Aorta (tissue), 5 donors: Measurements from ENCODE around the gene PARD6A. TPM values are rescaled to one million over a fixed set of nuclear protein-coding genes. Genes with fewer than 3 reads are reported as not detected.
A peak's percentile ranks its signal among the peaks of the same experiment; 100 is the strongest.

Source experiments
- ATAC-seq: fragments of 200-7000 bp; cut with Tn5 transposase; one replicate; pipeline ENCODE4 v1.9.1; 2022; ENCODE audit warnings: moderate library complexity; ENCODE audit not compliant: low FRiP score
- DNase-seq, 2 donors: peaks; one replicate each; pipeline ENCODE4 v3.0.0-alpha.2; 2020
- H3K27ac ChIP-seq, 2 donors: one replicate each; pipeline ENCODE4 v1.5.1; 2013; ENCODE audit warnings: low read length in 2 of 2, mild to moderate bottlenecking in 2 of 2, moderate library complexity in 2 of 2, control low read depth in 1 of 2, inconsistent platforms in 1 of 2, low read depth in 1 of 2
- H3K27me3 ChIP-seq, 2 donors: one replicate each; pipeline ENCODE4 v1.6.1; 2013; ENCODE audit warnings: control low read depth in 1 of 2, low read length in 1 of 2, mild to moderate bottlenecking in 1 of 2, moderate library complexity in 1 of 2; ENCODE audit not compliant: insufficient read depth in 2 of 2, control insufficient read depth in 1 of 2
- H3K36me3 ChIP-seq, 2 donors: one replicate each; pipeline ENCODE4 v1.6.1; 2013; ENCODE audit warnings: control low read depth in 1 of 2, low read length in 1 of 2, mild to moderate bottlenecking in 1 of 2; ENCODE audit not compliant: insufficient read depth in 2 of 2, control insufficient read depth in 1 of 2
- H3K4me1 ChIP-seq, 2 donors: one replicate each; pipeline ENCODE4 v1.6.1; 2013; ENCODE audit warnings: low read length in 2 of 2, control low read depth in 1 of 2, mild to moderate bottlenecking in 1 of 2, moderate library complexity in 1 of 2; ENCODE audit not compliant: insufficient read depth in 2 of 2, control insufficient read depth in 1 of 2
- H3K4me3 ChIP-seq, 2 donors: one replicate each; pipeline ENCODE4 v1.5.1; 2013; ENCODE audit warnings: low read length in 2 of 2, control low read depth in 1 of 2, mild to moderate bottlenecking in 1 of 2
- H3K9me3 ChIP-seq: one replicate; pipeline ENCODE4 v1.6.1; 2013; ENCODE audit warnings: mild to moderate bottlenecking, low read length; ENCODE audit not compliant: control insufficient read depth
- WGBS, 2 donors: extraction: QIAGEN DNeasy Blood & Tissue Kit; methylation state at CpG; one replicate each; pipeline ENCODE4 v1.1.7; 2013; 5-methylcytosine and 5-hydroxymethylcytosine counted together
- intact Hi-C, 2 donors: fragments of 100-400 bp; cut with DNase I; formaldehyde crosslinking; loops; one replicate each; pipeline versions ENCODE4 v1.14.2 to v1.15.0; 2022
- polyA plus RNA-seq, 2 donors: library from polyadenylated mRNA; stranded (reverse); fragments of 200-250 nt; gene quantifications; one replicate each; pipeline ENCODE4 v1.2.3, GENCODE V29; 2013
- total RNA-seq, 2 donors: library from RNA; stranded (reverse); fragmentation: NEBNext Ultra II Directional; extraction: Animal tissue kit (Norgen Biotek cat#: 25700); gene quantifications; one replicate each; pipeline ENCODE4 v1.2.1, GENCODE V29; 2021
- donor health status: healthy with polysubstance abuse.
- donor health status: Bipolar disorder and iron deficiency.
- donor health status: DM: no; HTN: no; CAD: no.
- donor health status: DM: no; HTN: no; CAD: no.
- donor health status: DM: yes; HTN: yes; CAD: no.

Gene PARD6A
- total and polyA plus RNA-seq, 4 donors, result 3.9 to 7.8 (median 5.6) TPM

GRCh38 chr16:67645397-67646121 is 15.2 kb upstream of the PARD6A start:
- Histone ChIP-seq H3K9me3 (no peaks in the 10 kb centered on the region), H3K27ac (no peak overlapping the region), H3K4me1 (no peaks in the 10 kb centered on the region), H3K36me3 (no peaks in the 10 kb centered on the region), H3K27me3 (no peaks in the 10 kb centered on the region), H3K4me3 (no peak overlapping the region)
- ATAC-seq (no peak), DNase-seq (peak in 1 of 2 donors; percentile 69)
- intact Hi-C loops, result no loop called here
- 80 to 82% methylated on average over 15 of the region's 15 CpGs for WGBS, 2 donors

DNA sequence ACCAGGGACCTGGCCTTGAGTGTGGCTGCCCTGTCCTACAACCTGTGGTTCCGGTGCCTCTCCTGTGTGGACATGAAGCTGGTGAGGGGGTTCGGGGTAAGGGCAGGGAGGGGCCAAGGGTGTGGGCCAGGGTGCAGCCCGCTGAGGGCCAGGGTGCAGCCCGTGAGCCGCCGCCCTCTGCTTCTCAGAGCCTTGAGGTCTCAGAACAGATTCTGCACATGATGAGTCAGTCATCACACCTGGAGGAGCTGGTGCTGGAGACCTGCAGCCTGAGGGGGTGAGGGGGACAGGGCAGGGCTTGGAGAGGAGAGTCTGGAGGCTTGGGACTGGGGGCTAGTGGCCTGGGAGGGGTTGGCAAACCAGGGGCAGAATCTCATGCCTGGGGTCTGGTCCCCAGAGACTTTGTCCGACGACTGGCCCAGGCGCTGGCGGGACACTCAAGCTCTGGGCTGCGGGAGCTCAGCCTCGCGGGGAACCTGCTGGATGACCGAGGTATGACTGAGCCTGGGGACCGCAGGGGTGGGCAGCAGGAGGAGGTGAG is 13.6 kb upstream of the PARD6A start:
- ATAC-seq, result no peak
- 74 to 77% methylated on average over 15 of the region's 15 CpGs for WGBS, 2 donors
- intact Hi-C loops, result no loop called here
- H3K36me3 ChIP-seq, result no peaks in the 10 kb centered on the region
- DNase-seq, result no peak
- no peak overlapping the region for H3K4me3 ChIP-seq
- H3K27me3 ChIP-seq, result no peaks in the 10 kb centered on the region
- no peaks in the 10 kb centered on the region for H3K4me1 ChIP-seq
- no peaks in the 10 kb centered on the region for H3K9me3 ChIP-seq
- H3K27ac ChIP-seq, result no peak overlapping the region

DNA sequence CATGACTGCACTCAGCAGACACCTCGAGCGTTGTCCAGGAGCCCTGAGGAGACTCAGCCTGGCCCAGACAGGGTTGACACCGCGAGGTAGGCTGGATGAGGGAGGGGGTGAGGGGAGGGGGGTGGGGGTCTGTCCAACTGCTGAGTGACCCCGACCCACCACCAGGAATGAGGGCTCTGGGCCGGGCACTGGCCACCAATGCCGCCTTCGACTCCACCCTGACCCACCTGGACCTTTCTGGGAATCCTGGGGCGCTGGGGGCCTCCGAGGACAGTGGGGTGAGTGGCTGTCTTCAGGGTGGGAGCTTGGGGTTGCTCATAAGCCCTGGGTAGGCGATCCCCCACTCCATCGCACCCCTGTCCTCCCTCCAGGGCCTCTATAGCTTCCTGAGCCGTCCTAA is 13.1 kb upstream of the PARD6A start:
- intact Hi-C loops, result no loop called here
- 76 to 78% methylated on average over 13 of the region's 13 CpGs for WGBS, 2 donors
- H3K4me3 ChIP-seq, result no peak overlapping the region
- no peak overlapping the region for H3K27ac ChIP-seq
- H3K36me3 ChIP-seq, result no peaks in the 10 kb centered on the region
- no peaks in the 10 kb centered on the region for H3K4me1 ChIP-seq
- DNase-seq (no peak), ATAC-seq (no peak)
- H3K9me3 ChIP-seq, result no peaks in the 10 kb centered on the region
- H3K27me3 ChIP-seq, result no peaks in the 10 kb centered on the region

DNA sequence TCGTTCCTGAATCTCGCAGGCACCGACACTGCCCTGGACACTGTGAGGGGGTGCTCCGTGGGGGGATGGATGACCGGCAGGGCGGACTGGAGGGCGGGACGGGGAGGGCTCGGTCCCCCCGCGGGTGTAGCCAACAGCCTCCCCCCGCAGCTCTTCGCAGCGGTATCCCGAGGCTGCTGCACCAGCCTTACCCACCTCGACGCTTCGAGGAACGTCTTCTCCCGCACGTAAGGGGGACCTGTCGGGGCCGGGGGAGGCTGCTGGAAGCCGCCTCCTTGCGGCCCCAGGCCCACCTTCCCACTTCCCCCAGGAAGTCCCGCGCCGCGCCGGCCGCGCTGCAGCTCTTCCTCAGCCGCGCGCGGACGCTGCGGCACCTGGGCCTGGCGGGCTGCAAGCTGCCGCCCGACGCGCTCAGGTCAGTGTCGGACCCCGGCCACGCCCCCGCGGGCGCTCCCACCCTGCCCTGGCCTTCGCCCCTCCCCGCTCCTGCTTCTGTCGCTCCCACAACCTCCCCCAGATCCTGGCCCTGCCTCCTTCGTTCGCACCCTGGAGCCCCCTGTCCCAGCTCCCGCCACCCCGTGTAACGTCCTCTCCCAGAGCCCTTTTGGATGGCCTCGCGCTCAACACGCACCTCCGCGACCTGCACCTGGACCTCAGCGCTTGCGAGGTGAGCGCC is 12.5 kb upstream of the PARD6A start:
- no peaks in the 10 kb centered on the region for H3K4me1 ChIP-seq
- H3K9me3 ChIP-seq, result no peaks in the 10 kb centered on the region
- ATAC-seq (no peak), DNase-seq (peak in 1 of 2 donors; percentile 72)
- no peak overlapping the region for H3K27ac ChIP-seq
- H3K36me3 ChIP-seq, result no peaks in the 10 kb centered on the region
- no peaks in the 10 kb centered on the region for H3K27me3 ChIP-seq
- intact Hi-C loops, result no loop called here
- 15% methylated on average over 30 to 65 of the region's 65 CpGs for WGBS, 2 donors
- no peak overlapping the region for H3K4me3 ChIP-seq

DNA sequence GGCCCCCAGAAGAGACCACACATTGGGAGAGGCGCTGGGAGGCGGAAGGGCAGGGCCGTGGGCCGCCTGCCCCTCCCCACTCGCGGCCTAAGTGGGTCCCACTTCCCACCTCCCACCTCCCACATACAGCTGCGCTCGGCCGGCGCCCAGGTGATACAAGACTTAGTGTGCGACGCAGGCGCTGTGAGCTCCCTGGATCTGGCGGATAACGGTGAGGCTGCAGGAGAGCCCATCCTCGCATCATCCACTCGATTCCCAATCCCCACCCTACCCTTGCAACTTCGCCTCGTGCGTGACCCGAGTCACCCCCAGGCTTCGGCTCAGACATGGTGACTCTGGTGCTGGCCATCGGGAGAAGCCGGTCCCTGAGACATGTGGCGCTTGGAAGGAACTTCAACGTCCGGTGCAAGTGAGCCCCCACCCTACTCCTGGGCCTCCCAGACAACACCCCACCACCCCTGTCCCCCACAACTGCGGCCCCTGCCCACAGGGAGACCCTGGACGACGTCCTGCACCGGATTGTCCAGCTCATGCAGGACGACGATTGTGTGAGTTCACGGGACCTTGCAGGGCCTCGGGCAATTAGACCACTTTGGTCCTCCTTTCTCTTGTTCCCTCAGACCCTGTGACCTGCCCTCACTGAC is 11.9 kb upstream of the PARD6A start:
- no peak for DNase-seq
- Histone ChIP-seq H3K27me3 (no peaks in the 10 kb centered on the region), H3K4me3 (no peak overlapping the region), H3K27ac (no peak overlapping the region), H3K36me3 (no peaks in the 10 kb centered on the region), H3K9me3 (no peaks in the 10 kb centered on the region), H3K4me1 (no peaks in the 10 kb centered on the region)
- intact Hi-C loops, result no loop called here
- 38 to 41% methylated on average over 34 to 35 of the region's 35 CpGs for WGBS, 2 donors
- no peak for ATAC-seq

- ATAC-seq (peak; percentile 5), DNase-seq (peak in 1 of 2 donors; percentile 77)
- WGBS, 2 donors, result 9 to 10% methylated on average over 34 of the region's 34 CpGs
- H3K36me3 ChIP-seq, result no peaks in the 10 kb centered on the region
- no peak overlapping the region for H3K27ac ChIP-seq
- H3K27me3 ChIP-seq, result no peaks in the 10 kb centered on the region
- intact Hi-C loops, result no loop called here
- H3K4me1 ChIP-seq, result no peaks in the 10 kb centered on the region
- no peak overlapping the region for H3K4me3 ChIP-seq
- H3K9me3 ChIP-seq, result no peaks in the 10 kb centered on the region
Measured at GRCh38 chr16:67649494-67649931, 11.2 kb upstream of the PARD6A start.

GRCh38 chr16:67650023-67650422 is 10.7 kb upstream of the PARD6A start:
- H3K27me3 ChIP-seq, result no peaks in the 10 kb centered on the region
- ATAC-seq (no peak), DNase-seq (no peak)
- intact Hi-C loops, result no loop called here
- 52 to 55% methylated on average over 8 of the region's 8 CpGs for WGBS, 2 donors
- H3K4me1 ChIP-seq, result no peaks in the 10 kb centered on the region
- no peak overlapping the region for H3K4me3 ChIP-seq
- no peaks in the 10 kb centered on the region for H3K36me3 ChIP-seq
- no peaks in the 10 kb centered on the region for H3K9me3 ChIP-seq
- no peak overlapping the region for H3K27ac ChIP-seq

DNA sequence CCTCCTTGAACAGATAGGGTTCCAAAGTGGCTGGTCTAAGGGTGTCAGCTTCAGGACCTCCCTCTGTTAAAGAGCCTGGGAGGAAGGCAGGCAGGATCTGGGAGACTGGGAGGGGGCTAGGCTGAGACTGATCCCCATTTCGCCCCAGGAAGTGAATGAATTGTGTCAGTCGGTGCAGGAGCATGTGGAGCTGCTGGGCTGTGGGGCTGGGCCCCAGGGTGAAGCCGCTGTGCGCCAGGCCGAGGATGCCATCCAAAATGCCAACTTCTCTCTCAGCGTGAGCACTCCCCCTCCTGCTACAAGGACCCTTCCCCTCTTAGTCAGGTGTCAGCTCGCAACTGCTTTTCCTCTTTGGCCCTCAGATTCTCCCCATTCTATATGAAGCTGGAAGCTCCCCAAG is 9.7 kb upstream of the PARD6A start:
- no peaks in the 10 kb centered on the region for H3K27me3 ChIP-seq
- H3K27ac ChIP-seq, result no peak overlapping the region
- no peaks in the 10 kb centered on the region for H3K4me1 ChIP-seq
- H3K36me3 ChIP-seq, result no peaks in the 10 kb centered on the region
- no peaks in the 10 kb centered on the region for H3K9me3 ChIP-seq
- H3K4me3 ChIP-seq, result no peak overlapping the region
- intact Hi-C loops, result no loop called here
- ATAC-seq (no peak), DNase-seq (no peak)
- WGBS, 2 donors, result 87 to 90% methylated on average over 7 of the region's 7 CpGs
